Neural cell (in vitro differentiated cells): Measurements from ENCODE around the gene SPOCK1. TPM values are rescaled to one million over a fixed set of nuclear protein-coding genes. Genes with fewer than 3 reads are reported as not detected.
A peak's percentile ranks its signal among the peaks of the same experiment; 100 is the strongest.

Source experiments
- H2AFZ ChIP-seq: fragments of 200-600, 300-800 bp; sonication (generic), shearing (Covaris generic); 2 replicates; pipeline ENCODE4 v1.6.0; 2014; ENCODE audit warnings: low read depth, mild to moderate bottlenecking, antibody characterized with exemption, low read length, moderate library complexity
- H3F3A ChIP-seq: fragments of 200-600 bp; shearing (Covaris generic); 2 replicates; pipeline ENCODE4 v1.6.1; 2016; ENCODE audit warnings: mild to moderate bottlenecking, moderate library complexity, mixed read lengths, antibody characterized with exemption, low read length; ENCODE audit not compliant: insufficient read depth, poor library complexity, severe bottlenecking
- H3K27ac ChIP-seq: fragments of 200-600, 300-800 bp; sonication (generic), shearing (Covaris generic); 2 replicates; pipeline ENCODE4 v1.5.1; 2014; ENCODE audit warnings: mild to moderate bottlenecking, low read length, moderate library complexity
- H3K27me3 ChIP-seq: fragments of 300-800, 200-600 bp; sonication (generic), shearing (Covaris generic); 2 replicates; pipeline ENCODE4 v1.6.0; 2014; ENCODE audit warnings: mild to moderate bottlenecking, low read depth, low read length, moderate library complexity; ENCODE audit not compliant: insufficient read depth
- H3K36me3 ChIP-seq: fragments of 300-800, 200-600 bp; sonication (generic), shearing (Covaris generic); 2 replicates; pipeline ENCODE4 v1.5.1; 2014; ENCODE audit warnings: mild to moderate bottlenecking, antibody characterized with exemption, low read length, moderate library complexity; ENCODE audit not compliant: insufficient read depth
- H3K4me2 ChIP-seq: fragments of 300-800, 200-600 bp; sonication (generic), shearing (Covaris generic); 2 replicates; pipeline ENCODE4 v1.6.0; 2014; ENCODE audit warnings: mild to moderate bottlenecking, low read length
- H3K4me3 ChIP-seq: fragments of 300-800, 200-600 bp; sonication (generic), shearing (Covaris generic); 2 replicates; pipeline ENCODE4 v1.5.1; 2014; ENCODE audit warnings: mild to moderate bottlenecking, low read length, moderate library complexity
- H3K79me2 ChIP-seq: fragments of 200-600 bp; shearing (Covaris generic); replicated peaks from 2 replicates; pipeline ENCODE4 v1.6.0; 2014; ENCODE audit warnings: mild to moderate bottlenecking, low read length, moderate library complexity; ENCODE audit not compliant: insufficient read depth
- H3K9ac ChIP-seq: fragments of 300-800, 200-600 bp; sonication (generic), shearing (Covaris generic); 2 replicates; pipeline ENCODE4 v1.6.1; 2016; ENCODE audit warnings: mild to moderate bottlenecking, low read length, mixed read lengths
- H3K9me2 ChIP-seq: fragments of 200-600 bp; shearing (Covaris generic); 2 replicates; pipeline ENCODE4 v1.6.1; 2016; ENCODE audit warnings: mild to moderate bottlenecking, low read length, mixed read lengths; ENCODE audit not compliant: insufficient read depth
- H3K9me3 ChIP-seq: fragments of 200-600, 300-800 bp; sonication (generic), shearing (Covaris generic); 2 replicates; pipeline ENCODE4 v1.6.1; 2016; ENCODE audit warnings: mild to moderate bottlenecking, mixed run types, low read length, moderate library complexity, mixed read lengths
- H4K20me1 ChIP-seq: fragments of 200-600 bp; shearing (Covaris generic); 2 replicates; pipeline ENCODE4 v1.6.1; 2016; ENCODE audit warnings: mild to moderate bottlenecking, mixed run types; ENCODE audit not compliant: insufficient read depth
- CTCF ChIP-seq: fragments of 450-650 bp; IDR thresholded peaks from 2 replicates; pipeline ENCODE4 v1.5.1; 2014; ENCODE audit warnings: antibody characterized with exemption, mild to moderate bottlenecking, moderate library complexity; ENCODE audit not compliant: poor library complexity, severe bottlenecking
- EP300 ChIP-seq: fragments of 450-650 bp; conservative IDR thresholded peaks from 2 replicates; pipeline ENCODE4 v1.6.1; 2014; ENCODE audit warnings: antibody characterized with exemption, mild to moderate bottlenecking, moderate library complexity; ENCODE audit not compliant: poor library complexity, severe bottlenecking
- MXI1 ChIP-seq: fragments of 450-650 bp; conservative IDR thresholded peaks from 2 replicates; pipeline ENCODE4 v1.6.1; 2014; ENCODE audit warnings: antibody characterized with exemption, mild to moderate bottlenecking; ENCODE audit not compliant: poor library complexity, severe bottlenecking
- POLR2AphosphoS5 ChIP-seq: IDR thresholded peaks from 2 replicates; pipeline ENCODE4 v1.6.1; 2012
- RAD21 ChIP-seq: fragments of 450-650 bp; conservative IDR thresholded peaks from 2 replicates; pipeline ENCODE4 v1.6.1; 2014; ENCODE audit warnings: antibody characterized with exemption, mild to moderate bottlenecking, moderate library complexity
- REST ChIP-seq: IDR thresholded peaks from 2 replicates; pipeline ENCODE4 v1.6.1; 2012; ENCODE audit warnings: borderline replicate concordance
- SMC3 ChIP-seq: fragments of 450-650 bp; conservative IDR thresholded peaks from 2 replicates; pipeline ENCODE4 v1.6.1; 2014; ENCODE audit warnings: antibody characterized with exemption, mild to moderate bottlenecking, moderate library complexity; ENCODE audit not compliant: poor library complexity
- TAF1 ChIP-seq: IDR thresholded peaks from 2 replicates; pipeline ENCODE4 v1.6.1; 2012; ENCODE audit warnings: low read depth
- polyA plus RNA-seq: library from polyadenylated mRNA; depleted of rRNA; stranded (reverse); fragments of >200 nt; gene quantifications from 2 replicates; pipeline ENCODE4 v1.2.3, GENCODE V29; 2014

The SPOCK1 gene
- polyA plus RNA-seq, 1 donor from 2014 or later: 33.6 TPM

- Histone ChIP-seq H4K20me1 (no peaks in the 10 kb centered on the region), H3K9me3 (peaks cover 5% of the 10 kb centered on the region), H3K9ac (no peak overlapping the region), H3K27ac (no peak overlapping the region), H3K4me3 (no peak overlapping the region), H3K36me3 (no peaks in the 10 kb centered on the region), H3K27me3 (no peaks in the 10 kb centered on the region), H3K79me2 (peaks cover 3% of the 10 kb centered on the region), H3K4me2 (no peak overlapping the region), H3F3A (no peaks in the 10 kb centered on the region), H3K9me2 (no peaks in the 10 kb centered on the region), H2AFZ (no peak overlapping the region)
- TF ChIP-seq CTCF (no peak), TAF1 (no peak), SMC3 (no peak)
Observed at GRCh38 chr5:137379555-137380286, 119.4 kb downstream of the SPOCK1 start.

GRCh38 chr5:137375741-137376526 is 123.2 kb downstream of the SPOCK1 start:
- Histone ChIP-seq H2AFZ (no peak overlapping the region), H3K27me3 (no peaks in the 10 kb centered on the region), H3K4me3 (peak overlapping the region; percentile 23), H3F3A (no peaks in the 10 kb centered on the region), H4K20me1 (no peaks in the 10 kb centered on the region), H3K9ac (no peak overlapping the region), H3K27ac (peak overlapping the region; percentile 58), H3K9me3 (peaks cover 2% of the 10 kb centered on the region), H3K36me3 (no peaks in the 10 kb centered on the region), H3K4me2 (no peak overlapping the region), H3K79me2 (no peaks in the 10 kb centered on the region), H3K9me2 (no peaks in the 10 kb centered on the region)
- TF ChIP-seq REST (no peak), MXI1 (no peak), CTCF (no peak), RAD21 (no peak), EP300 (peak; percentile 31), POLR2AphosphoS5 (peak; percentile 46), SMC3 (no peak)
